Stimulated activated CD8-positive, alpha-beta memory T cell treated with anti-CD3 and anti-CD28 coated beads, Interleukin-7, amount 100 ng/mL, for 4 hours (primary cell): Measurements from ENCODE around the gene PNPLA2.
A peak's percentile ranks its signal among the peaks of the same experiment; 100 is the strongest.

Experiments
- DNase-seq, 2 donors: peaks; one replicate each; pipeline ENCODE4 v3.0.0-alpha.2; 2020; ENCODE audit warnings: low read depth in 2 of 2

Gene PNPLA2, protein sequence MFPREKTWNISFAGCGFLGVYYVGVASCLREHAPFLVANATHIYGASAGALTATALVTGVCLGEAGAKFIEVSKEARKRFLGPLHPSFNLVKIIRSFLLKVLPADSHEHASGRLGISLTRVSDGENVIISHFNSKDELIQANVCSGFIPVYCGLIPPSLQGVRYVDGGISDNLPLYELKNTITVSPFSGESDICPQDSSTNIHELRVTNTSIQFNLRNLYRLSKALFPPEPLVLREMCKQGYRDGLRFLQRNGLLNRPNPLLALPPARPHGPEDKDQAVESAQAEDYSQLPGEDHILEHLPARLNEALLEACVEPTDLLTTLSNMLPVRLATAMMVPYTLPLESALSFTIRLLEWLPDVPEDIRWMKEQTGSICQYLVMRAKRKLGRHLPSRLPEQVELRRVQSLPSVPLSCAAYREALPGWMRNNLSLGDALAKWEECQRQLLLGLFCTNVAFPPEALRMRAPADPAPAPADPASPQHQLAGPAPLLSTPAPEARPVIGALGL

DNA sequence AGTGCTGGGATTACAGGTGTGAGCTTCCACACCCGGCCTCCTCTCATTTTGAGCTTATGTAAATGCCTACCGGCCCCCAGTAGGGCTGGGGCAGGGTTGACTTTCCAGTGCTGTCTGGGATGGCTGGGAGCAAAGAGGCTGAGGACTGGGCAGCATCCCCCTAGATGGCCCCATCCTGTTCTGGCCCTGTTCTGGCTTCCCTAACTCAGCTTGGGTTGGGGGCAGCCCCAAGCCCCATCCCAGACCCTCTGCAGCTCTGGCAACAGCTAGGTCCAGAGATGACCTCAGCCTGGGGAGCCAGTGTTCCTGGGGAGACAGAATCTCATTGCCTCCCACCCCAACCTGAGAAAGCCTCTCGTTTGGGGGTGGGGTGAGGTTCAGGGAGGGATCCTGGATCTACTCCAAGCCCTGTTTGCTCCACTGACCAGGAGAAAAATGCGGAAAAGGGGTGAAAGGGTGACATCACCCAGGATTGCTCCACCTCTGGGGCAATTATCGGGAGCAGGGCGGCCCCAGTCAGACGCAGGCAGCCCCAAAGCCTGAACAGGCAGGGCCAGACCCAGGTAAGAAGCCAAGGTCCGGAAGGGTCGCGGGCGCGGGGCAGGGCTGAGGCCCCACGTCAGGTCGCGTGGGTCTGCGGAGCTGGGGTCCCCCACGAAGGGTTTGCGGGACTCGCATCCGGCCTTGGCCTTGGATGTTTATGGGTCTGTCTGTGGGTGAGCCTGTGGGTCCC lies at the start of gene PNPLA2:
Gene PNPLA2, plus strand, starts transcription at position 519 of the 733 bp plus-strand sequence. CDS start 805 bp downstream, outside the sequence.
- DNase-seq = no peak

DNA sequence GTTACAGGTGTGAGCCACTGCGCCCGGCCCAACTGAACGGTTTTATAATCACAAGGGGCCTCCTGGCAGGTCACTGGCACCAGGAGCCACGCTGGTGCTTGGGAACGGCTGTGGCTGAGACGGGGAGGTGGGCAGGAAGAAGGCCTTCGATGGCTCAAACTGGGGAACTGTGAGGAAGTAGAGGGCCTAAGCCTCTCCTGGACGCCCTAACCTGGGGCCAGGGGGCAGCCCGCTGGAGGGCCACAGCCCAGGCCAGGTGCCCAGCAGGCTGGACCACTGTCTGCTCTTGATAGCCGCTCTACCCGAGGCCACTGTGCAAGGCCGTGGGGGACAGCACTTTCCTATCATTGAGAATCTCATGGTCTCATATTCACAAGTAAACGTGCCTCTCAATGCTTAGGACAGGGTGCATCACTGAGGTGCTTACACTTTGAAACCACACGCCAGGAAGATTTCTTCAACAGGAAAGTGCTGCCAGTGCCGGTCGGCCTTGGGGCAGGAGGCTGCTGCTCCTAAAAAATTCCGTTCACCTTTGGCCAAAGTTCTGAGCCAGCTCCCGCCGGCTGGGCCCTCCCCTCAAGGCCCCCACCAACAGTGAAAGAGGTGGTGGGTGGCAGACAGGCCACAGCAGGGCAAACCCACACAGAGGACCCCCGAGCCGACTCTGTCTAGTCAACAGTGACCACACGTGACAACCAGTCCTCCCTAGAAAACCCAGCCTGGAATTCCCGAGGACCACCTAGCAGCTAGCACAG lies 48.6 kb upstream of the PNPLA2 start:
- DNase-seq = no peak

DNA sequence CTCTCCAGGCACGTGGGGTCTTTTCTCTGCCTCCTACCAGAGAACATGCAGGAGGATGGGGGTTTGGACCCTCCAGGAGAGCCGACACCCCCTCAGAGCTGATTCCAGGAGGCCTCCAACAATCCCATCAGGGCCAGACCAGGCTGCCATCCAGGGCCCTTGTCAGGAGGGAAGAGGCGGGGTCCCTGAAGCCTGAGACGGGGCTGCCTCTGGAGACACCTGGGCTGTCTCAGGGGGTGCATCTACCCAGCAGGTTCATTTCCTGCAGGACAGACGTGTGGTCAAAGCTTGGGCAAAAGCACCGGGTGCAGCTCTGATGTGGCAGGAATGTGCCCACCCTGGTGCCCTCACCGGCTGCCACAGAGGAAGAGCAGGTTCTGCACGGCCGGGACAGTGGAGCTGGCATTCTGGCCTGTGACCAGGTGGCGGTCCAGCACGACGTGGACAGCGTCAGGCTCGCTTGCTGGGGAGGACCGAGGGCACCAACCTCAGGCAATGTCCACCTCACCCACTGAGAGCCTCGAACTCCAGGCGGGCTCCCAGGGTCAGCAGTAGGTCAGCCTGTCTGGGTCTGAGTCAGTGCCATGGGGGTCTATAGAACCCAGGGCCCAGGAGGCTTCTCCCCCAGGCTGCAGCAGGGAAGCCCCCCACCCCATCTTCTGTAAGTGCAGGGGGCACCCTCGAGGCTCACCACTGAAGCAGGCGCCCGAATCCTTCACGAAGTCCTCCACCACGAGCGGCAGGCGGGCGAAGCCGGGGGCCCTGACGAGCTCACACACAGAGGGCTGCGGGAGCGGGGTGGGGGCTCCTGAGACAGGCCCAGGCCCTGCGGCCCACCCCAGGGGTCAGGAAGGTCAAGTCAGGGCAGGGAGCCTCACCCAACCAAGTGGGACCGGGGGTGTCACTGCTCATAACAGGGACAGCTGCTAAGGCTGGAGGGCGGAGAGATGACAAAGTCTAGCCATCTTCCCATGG lies 47.8 kb upstream of the PNPLA2 start:
- DNase-seq = no peak

DNA sequence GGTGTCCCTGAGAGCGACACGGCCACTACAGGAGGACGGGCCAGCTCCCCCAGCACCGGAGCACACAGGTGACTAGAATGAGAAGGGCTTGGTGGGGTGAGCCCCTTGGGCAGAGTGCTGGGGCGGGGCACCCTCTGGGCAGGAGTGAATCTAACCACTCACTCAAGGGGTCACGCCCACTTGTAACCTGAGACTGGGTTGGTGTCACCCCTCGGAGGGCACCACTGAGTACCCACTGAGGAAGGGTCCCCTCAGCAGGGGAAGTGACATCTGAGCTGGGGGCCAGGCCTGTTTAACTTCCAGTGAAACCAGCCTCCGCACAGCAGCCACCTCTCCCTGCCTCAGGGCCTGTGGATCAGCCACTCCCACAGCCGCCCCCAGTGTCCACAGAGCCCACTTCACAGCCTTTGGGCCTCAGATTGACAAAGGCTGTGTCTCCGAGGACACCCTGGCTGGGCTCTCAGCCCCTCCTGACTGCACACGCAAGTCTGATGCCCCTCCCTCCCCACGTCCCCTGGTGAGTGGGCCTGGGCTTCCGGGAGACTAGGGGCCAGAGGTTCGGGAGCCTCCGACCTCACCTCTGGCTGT lies 47.0 kb upstream of the PNPLA2 start:
- no peak for DNase-seq

DNA sequence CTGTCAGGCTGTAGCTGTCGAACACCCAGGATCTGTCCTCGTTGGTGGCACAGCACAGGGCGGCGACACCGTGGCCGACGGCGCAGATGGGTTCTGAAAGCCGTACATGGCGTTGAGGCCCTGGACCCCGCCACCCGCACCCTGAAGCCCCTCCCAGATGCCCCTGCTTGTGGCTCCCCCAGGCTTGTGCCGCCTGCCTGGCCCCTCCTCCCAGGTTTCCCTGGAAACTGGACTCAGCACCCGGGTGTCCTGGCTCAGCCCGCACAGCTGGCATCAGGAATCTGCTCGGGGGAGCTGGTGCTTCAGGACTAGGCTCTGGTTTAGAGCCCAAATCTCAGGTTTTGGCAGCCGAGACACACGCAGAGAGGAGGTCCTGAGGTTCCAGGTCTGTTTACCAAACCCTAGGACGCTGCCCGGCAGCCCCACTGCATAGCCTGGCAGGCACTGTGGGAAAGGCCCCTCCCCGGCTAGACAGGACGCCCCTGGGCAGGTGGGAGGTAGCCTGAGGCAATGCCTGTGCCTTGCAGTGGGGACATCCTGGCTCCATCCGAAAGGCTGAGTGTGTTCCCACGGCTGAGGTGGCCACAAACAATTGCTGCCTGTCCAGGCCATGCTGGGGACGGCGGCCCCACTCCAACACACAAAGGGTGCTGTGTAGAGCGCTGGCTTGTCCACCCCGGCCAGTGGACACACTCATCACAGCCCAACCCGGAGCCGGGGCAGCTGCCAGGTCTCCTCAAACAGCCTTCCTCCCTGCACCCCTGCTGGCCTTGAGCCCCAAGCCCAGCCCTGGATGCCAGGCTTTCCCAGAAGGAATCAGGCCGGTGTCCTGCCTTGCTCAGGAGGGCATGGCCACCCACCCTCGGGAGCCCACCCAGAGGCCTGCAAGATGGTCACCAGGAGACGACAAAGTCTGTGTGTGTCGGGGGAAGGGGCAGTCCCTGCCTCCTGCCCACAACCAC lies 46.0 kb upstream of the PNPLA2 start:
- no peak for DNase-seq

DNA sequence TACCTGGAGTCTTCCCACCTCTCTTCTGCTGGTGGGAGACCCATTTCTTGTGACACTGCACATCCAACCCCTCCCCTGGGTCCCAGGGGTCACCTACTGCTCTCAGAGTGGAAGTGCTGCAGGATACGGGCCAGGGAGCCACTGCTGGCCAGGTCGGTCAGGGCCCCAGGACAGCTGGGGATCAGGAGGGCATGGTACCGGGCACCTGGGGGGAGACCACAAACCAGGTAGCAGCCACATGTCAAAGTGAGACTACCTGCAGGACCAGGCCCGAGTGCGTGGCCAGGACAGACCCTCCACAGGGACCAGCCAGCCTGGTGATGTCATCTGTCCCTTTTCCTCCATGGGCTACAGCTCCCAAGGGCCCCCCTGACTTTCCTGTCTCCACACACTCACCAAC lies 45.3 kb upstream of the PNPLA2 start:
- DNase-seq = no peak

DNA sequence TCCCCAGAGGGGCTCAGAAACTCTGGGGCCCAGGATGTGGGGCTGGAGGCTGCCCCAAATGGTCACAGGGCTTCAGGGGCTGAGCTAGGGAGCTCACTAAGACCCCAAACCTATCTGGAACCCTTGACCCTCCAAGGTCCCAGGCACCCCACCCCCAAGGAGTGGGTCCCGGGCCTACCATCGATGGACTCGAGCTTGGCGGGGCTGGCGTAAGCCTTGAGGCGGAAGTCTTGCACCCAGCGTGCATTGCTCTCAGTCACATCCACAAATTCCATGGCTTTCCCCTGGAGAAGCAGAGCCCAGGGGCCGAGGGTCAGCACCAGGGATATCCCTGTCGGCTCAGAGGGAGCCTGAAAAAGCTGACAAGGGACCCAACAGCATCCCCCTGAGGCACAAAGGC lies 44.9 kb upstream of the PNPLA2 start:
- no peak for DNase-seq

DNA sequence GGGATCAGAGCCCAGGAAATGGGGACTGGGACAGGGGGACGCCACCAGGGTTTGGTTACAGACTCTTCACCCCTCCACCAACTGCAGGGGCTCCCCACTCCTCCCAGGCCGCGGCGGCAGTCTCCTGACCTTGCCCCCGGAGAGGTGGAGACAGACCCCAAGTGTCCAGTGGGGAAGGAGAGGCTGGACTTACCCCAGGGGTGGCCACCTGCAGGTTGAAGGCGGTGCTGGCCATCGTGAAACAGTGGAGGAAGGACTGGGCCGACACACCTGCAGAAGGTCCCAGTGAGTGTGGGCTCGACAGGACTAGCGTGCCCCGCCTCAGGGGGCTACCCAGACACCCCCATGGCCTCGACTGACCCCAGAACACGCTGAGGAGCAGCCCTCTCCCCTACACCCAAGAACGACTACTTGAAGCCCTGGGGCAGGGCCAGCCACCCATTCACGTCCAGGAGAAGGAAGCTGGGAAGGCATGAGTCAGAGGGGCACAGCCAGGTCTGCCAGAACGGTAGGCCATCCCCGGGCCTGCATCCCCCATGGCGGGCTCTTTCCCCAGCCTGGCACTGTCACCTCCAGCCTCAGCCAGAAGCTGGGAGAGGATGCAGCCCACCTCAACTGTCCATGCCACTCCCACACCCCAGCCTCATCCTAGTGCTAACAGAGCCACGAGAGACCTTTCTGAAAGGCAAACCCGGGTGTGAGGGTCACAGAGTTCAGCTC lies 43.7 kb upstream of the PNPLA2 start:
- no peak for DNase-seq

DNA sequence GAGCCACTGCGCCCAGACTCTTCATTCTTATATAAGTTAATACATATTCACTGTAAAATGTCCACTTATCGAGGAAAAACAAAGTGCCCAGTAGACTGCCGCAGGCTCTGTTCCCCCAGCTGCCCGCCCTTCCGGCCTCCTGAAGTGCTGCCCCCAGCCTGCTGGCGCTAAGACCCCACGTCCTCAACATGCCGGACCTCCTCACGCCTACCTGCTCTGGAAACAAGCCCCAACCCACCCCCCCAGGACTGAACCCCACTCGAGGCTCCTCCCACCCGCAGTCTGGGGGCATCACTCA lies 42.5 kb upstream of the PNPLA2 start:
- no peak for DNase-seq

DNA sequence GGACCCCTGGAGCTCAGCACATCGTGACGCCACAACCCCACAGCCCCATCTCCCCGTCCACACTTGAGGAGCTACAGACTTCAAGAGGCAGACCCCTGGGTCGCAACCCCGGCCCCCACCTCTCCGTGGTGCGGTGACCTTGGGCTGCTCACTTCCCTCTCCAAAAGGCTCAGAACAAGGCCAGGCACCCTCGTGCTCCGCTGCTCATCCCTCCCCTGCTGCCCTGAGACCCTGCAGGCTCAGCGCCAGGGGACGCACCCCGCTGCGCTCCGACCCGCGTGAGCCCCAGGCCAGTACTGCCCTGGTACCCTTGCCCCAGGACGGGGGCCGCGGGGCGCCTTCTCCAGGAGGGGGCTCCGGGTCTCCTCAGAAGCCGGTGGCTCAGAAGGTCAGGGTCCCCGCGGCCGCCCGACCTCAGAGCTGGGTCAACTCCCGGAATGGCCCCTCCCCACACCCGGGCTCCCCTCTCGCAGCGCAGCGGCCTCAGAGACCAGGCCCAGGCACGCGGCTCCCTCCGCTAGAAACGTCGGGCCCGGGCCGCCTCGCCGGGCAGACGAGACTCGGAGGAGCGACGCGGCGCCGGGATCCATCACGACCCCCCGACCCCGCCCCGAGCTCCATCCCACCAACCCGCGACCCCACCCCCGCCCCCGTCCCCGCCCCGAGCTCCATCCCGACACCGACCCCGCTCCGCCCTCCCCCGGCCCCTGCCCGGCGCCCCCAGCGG lies 42.0 kb upstream of the PNPLA2 start:
- no peak for DNase-seq

DNA sequence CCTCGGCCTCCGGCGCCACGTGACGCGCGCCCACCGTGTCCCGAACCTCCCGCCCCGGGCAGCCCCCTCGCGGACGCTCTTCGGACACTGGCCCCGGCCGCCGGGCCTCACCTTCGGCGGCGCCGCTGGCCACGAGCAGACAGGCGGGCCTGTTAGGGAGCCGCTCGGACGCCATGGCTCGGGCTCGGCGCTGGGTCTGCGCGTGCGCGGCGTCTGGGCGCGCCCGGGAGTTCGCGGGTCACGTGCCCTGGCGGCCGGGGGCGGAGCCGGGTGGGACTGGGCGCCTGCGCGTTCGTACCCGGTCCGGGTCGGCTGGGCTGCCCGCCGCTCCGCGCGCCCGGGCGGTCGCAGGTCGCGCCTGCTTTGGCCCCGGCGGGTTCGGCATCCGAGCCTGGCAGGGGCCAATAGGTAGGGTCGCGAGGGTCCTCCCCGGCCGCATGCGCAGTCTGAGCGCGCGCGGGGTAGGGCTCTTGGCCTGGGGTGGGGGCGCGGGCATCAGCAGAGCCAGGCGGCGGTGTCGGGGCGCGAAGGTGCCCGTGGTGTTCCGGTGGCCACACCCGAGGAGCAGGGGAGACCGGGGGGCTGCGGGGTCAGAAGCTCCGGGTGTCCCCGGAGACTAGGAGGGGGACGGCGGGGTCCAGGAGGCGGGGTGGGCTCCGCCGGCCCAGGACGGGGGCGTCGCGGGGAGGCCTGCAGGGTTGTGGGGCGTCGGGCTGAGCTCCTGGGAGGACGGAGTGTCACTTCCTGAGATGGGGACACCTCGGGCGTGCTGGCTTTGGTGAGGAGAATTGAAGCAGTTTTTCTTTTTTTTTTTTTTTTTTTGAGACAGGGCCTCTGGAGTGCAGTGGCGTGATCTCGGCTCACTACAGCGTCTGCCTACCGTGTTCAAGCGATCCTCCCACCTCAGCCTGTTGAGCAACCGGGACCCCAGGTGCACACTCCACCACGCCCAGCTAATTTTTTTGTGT lies 41.1 kb upstream of the PNPLA2 start, which contains the start of gene GATD1:
Gene GATD1, minus strand, starts transcription at position 200 of the 968 bp plus-strand sequence. Its CDS starts 25 bp downstream, at position 175.
- peak; percentile 82 to 91 for DNase-seq

DNA sequence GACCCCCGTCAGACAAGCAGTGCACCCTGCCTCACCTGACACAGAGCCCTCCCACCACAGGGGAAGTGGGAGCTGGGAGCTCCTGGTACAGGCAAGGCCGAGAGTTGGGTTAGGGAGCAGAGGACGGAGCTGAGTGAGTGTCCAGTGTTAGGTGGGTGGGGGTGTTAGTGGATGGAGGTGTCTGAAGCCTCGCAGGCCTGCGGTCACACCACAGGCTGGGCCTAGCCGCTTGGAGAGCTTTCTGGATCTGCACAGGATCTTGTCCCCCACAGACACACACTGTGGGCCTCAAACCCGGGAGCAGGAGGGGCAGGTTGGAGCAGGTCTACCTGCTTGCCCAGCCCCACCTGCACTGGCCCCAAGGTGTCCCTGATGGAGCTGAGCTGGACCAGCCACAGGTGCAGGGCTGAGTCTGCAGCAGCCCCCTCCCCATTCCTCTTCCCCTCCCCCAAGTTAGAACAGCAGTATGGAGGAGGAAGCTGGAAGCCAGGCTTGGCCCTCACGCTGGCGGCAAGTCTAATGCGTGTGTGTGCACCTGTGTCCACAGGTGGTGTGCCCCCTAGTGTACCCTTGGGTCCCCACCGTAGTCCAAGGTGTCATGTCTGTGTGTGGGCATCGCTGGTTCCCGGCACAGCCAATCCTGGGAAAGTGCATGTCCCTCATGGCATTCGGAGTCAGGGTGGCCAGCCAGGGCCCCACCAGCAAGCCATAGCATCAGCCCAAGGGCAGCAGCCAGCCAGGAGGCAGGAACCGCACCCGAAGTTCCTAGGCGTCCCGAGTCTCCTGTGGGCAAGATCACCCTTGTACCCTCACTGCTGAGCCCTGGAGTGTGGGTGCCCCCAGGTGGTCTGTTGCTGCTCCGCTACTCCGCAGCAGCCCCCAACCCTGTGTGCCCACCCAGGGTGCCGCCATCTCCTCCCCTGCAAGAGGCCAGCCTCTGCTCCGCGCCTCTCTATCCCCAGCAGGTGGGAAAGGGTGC lies 39.4 kb upstream of the PNPLA2 start:
- no peak for DNase-seq

DNA sequence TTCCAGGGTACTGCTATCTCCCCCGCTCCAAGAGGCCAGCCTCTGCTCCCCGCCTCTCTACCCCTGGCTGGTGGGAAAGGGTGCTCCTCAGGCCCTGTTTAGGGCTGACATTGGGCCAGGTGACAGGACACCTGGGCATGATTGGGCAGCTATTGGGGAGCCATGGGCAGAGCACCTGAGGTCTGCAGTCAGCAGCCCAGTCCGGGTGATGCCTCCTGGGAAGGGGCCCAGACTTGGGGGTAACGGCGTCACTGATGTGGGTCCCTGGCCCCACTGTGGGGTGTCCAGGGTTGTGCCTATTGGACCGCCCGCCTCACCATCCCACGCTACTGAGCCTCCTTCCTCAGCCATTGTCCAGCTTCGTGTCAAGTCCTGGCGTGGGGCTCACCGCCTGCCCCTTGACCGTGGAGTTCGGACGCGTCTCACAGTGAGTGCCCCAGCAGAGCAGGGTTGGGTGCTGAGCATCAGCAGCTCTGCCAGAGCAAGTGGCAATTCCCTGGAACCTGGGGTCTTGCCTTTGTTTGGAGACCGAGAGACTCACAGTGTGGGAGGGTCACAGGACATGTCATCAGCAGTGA lies 38.7 kb upstream of the PNPLA2 start:
- no peak for DNase-seq

DNA sequence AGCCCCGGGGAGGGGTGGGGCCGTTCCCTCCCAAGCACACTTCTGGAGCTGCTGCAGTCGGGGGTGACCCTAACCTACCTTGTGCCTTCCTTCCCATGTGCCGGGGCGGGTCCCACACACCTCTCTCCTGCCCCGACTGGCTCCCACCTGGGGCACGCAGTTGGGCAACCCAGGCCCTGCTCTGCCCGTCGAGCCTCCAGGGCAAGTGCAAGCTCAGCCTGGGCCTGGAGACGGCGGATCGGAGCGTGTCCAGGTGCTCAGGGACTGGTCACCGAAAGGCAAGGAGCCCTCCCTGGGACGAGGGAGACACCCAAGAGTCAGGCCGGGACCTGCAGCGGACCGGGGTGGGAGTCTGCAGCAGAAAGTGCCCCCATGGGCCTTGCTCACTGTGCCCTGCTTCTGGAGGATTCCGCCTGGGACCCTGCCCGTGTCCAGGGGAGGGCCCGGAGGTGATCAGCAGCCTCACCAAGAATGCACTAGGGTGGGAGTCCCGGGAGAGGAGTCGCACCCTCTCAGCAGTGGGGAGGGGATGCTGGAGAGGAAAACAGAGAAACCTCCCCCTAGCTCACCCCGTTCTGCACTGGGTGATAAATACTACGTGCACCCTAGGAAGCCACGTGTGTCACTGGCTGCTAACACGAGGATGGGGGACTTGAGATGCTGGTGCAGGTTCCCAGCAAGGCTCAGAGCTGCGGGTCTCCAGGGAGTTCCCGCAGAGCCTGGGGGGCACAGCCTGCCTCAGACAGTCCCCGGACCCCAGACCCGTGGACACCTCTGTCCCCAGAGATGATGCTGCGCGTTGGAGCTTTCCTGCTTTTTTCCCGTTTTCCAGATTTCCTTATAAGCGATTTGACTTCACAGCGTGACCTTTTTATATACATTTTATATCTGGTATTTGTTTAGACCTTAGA lies 36.2 kb upstream of the PNPLA2 start:
- no peak for DNase-seq
